Raji (cell line): ENCODE results near the gene LRFN5.

Experiments used
- POLR2A ChIP-seq: IDR thresholded peaks from 2 replicates; pipeline ENCODE4 v1.6.1; 2011; ENCODE audit warnings: low read depth, low read length, control low read depth; ENCODE audit not compliant: insufficient read depth

The LRFN5 gene

GRCh38 chr14:41606532-41607303 is at the start of gene LRFN5:
Gene LRFN5 (plus strand): TSS chr14:41606876.
- TF ChIP-seq POLR2A = no peak

GRCh38 chr14:41558490-41558889 is 48.2 kb upstream of the LRFN5 start:
- no peak for TF ChIP-seq POLR2A

GRCh38 chr14:41568979-41569378 is 37.7 kb upstream of the LRFN5 start:
- no peak for TF ChIP-seq POLR2A

GRCh38 chr14:41570415-41571155 is 36.1 kb upstream of the LRFN5 start:
- TF ChIP-seq POLR2A = no peak

GRCh38 chr14:41586237-41586636 is 20.4 kb upstream of the LRFN5 start:
- no peak for TF ChIP-seq POLR2A

GRCh38 chr14:41597647-41598046 is 9.0 kb upstream of the LRFN5 start:
- no peak for TF ChIP-seq POLR2A

- no peak for TF ChIP-seq POLR2A
These were observed 1.8 kb upstream of the LRFN5 start for GRCh38 chr14:41604721-41605531.

- TF ChIP-seq POLR2A = no peak
These were observed 960 bp upstream of the LRFN5 start for GRCh38 chr14:41605550-41606281.

GRCh38 chr14:41606282-41606531 is 469 bp upstream of the LRFN5 start:
- no peak for TF ChIP-seq POLR2A

GRCh38 chr14:41607304-41607775 is 664 bp downstream of the LRFN5 start:
- no peak for TF ChIP-seq POLR2A

GRCh38 chr14:41607966-41608663 is 1.4 kb downstream of the LRFN5 start:
- no peak for TF ChIP-seq POLR2A

- TF ChIP-seq POLR2A = no peak
These were observed 2.2 kb downstream of the LRFN5 start for GRCh38 chr14:41608681-41609390.

GRCh38 chr14:41609704-41610183 is 3.1 kb downstream of the LRFN5 start:
- TF ChIP-seq POLR2A = no peak
